NCI-H2196 treated with DMSO at 0.1 percent for 48 hours (cell line): ENCODE measurements around the gene SMARCC1.

Experiments
- DNase-seq: peaks from one replicate; lab custom pipeline; 2025; ENCODE audit not compliant: unreplicated experiment; lab: John Stamatoyannopoulos, UW

The SMARCC1 gene

DNA sequence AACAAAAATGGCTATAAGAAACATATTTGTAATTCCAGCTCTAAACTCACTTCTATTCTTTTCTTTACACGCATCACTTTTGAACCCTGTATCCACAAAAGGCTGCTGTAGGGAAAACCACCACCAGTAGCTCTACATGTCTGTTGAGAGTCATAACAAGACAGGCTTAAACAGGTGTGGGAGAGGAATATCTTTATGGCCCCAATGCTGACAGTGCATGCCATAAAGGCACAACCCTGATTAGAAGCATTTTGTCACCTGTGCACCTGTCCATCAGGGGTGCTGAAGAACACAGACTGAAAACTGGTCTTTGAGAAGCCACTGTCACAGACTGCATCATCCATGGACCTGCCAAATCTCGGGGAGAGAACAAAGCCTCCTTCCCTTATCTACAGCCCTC is 191.5 kb downstream of the SMARCC1 start:
- no peak for DNase-seq

DNA sequence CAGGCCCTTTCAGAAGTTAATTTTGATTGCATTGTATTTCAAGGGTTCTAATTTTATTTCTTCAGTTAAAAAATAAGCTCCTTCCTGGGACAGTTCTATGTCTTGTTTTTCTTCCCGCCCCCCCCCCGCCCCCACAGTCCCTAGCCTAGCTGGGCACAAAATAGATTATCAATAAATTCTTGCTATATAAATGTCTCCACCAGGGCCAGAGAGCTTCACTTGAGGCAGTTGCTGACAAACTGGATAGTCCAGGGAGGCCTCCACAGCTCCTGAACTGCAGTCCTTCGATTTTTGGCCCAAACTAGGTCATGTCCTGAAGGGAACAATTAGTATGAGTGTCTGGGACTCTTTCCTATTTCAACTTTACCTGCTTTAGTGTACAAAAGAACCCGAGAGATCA is 193.1 kb downstream of the SMARCC1 start:
- no peak for DNase-seq

DNA sequence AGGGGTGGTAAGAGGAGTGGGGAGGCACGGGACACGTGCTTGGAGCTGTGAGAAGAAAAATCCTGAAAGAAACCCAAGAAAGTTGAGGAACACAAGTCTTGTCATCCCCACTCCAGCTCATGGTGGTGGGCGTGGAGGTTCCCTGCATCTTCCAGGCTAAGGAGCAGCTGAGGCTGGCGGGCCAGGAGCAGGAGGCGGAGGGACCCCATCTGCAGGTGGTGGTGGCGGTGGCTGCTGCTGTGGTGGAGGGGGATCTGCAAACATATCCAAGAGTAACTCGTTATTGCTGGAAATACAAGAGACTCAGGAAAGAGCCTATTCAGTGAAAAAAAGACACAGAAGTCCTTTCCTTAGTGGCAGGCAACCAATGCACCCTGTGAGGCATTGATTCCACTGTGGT is 193.6 kb downstream of the SMARCC1 start:
- DNase-seq: no peak

DNA sequence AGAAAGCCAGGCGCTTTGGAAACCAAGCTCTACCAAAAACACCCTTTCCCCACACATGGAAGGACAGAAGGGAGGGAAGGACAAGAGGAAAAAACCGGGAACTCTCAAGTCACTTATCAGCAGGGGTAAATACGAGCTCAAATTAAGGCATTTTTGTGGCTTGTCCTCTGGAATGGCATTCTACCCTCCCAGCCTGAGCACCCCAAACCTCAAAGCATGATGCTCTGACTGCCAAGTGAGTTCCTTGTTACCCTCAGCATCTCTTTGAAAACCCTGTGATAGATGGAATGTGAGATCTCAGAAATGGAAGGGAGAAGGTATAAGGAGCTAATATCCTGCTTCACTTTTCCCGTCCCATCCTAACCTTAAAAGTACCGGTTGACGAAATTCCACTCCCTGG is 194.9 kb downstream of the SMARCC1 start:
- DNase-seq: no peak

DNA sequence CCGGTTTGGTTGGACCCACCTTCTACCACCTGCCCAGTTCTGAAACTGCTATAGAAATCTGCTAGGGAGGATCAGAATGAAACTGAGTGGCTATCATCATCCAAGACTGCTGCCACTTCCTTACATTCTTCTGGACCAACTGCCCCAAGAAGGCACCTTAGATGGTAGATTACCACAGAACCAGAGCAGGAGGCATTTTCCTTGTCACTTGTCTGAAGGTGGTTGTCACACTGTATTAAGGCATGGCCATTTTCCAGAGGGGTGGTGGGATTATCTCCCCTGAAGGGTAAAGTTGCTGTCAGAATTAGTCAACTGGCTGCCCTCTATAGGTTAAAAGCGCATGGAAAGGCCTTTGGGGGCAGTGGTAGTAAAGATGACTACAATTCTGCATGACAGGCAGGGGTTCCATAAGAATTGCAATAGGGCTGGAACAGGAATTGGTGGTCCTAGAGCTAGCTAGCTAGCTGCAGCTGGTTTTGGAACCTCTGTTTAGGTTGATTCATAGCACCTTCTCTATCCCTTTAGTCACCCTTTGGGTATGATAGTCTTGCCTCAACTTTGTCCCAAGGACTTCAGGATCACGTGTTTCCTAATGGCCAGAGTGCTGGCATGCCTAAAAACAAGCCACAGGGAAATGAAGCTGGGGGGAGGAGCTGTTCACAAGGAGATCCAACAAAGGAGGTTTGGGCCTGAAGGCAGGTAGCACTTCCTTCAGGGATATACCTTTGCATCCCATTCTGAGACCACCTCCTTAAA is 198.2 kb downstream of the SMARCC1 start:
- DNase-seq: no peak

DNA sequence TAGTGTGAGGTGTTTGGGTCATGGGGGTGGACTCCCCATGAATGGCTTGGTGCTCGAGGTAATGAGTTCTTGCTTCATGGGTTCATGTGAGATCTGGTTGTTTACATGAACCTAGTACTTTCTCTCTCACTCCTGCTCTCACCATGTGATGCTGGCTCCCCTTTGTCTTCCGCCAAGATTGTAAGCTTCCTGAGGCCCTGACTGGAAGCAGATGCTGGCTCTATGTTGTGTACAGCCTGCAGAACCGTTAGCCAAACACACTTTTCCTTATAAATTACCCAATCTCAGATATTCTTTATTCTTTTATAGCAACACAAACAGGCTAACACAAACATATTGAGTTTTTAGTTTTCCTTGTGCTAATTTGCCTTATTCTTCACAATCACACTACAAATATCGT is 199.9 kb downstream of the SMARCC1 start:
- DNase-seq: no peak

DNA sequence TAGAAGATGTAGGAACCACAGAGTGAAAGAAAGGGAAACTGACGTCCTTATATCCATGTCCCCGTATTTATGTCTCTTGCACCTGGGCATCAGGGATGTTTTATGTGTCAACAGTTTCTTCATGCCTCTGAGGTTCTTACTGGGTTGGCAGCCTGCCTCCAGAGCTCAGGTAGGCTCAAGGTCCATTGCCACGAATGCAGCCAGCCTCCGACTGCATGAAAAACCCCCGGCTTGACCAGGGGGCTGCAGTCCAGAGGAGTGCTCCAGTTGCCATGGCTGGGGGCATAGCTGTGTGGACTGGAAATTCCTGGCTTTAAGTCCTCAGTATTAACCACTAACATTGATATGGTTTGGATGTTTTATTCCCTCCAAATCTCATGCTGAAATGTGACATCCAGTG is 200.3 kb downstream of the SMARCC1 start:
- no peak for DNase-seq

DNA sequence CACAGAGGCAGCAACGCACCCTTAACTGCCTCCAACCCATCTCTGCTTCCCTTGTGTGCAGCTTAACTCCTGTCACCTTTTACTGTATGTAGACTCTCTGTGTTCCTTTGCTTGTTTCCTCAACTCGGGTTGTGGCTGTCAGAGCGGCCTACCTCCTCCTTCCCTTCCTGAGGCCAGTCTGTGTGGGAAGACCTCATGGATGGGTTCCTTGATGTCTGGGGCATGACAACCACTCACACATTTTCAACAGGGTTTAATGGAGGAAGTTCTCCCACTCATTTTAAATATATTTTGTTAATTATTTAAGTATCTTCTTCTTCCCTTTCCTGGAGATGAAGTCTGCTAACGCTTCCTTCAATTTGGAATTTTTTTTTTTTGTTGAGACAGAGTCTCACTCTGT is 201.2 kb downstream of the SMARCC1 start:
- no peak for DNase-seq

DNA sequence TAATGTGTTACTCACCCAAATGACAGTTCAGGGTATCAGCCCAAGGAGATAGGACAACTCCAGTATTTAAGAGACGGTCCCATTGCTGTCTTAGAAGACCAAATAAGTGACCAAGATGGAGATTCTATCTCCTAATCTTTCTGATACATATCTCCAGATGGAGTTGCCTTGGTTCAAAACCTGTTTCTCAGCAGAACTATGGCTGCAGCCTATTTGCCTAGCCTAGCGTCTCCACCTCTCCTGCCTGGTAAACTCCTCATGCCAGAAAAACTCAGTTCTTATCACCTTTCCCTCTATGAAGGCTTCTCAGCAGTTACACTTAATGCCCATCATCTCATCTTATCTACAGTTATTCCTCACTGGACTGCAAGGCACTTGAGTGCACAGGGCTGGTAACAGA is 201.8 kb downstream of the SMARCC1 start:
- no peak for DNase-seq

DNA sequence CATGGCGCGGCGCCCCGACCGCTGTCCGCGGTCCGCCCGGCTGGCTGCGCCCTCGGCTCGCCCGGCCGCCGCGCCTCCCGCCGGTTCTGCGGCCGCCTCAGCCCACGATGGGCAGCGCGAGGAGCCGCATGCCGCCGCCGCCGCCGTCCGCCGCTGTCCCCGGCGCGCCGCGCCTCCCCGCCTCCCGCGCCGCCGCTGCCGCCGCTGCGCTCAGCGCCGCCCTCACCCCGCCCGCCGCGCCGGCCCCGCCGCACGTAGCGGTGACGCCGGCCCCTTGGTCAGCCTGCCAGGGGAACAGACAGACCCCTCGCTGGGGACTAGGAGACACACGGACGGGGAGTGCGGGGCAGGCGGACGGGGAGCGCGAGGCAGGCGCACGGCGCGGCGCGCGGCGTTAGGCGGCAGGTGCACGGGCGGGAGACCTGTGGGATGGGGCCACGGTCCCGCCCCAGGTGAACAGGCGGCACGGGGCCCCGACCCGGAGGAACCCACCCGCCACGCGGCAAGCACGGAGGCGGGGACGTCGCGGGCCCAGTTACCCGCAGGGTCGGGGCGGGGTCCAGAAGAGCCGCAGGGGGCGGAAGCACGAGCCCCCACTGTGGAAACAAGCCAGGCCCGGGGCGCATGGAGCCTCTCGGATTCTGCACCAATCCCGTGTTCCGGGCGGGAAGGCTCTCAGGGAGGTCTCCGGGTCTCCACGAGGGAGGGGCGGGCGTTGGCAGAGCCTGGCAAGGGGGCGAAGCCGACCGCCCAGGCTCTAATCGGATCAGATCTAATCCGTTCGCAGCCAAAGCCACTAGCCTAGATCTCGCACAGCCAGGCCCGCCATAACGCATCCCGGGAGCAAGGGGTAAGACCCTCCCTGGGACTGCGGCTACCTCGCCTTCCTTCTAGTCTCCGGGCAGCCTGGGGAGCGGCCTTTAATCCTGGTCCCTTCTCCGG is 202.7 kb downstream of the SMARCC1 start, which contains the start of gene CSPG5:
CSPG5 (minus strand) TSS at position 175 of the 942 bp plus-strand sequence; CDS start at position 3, 172 bp downstream.
- no peak for DNase-seq

DNA sequence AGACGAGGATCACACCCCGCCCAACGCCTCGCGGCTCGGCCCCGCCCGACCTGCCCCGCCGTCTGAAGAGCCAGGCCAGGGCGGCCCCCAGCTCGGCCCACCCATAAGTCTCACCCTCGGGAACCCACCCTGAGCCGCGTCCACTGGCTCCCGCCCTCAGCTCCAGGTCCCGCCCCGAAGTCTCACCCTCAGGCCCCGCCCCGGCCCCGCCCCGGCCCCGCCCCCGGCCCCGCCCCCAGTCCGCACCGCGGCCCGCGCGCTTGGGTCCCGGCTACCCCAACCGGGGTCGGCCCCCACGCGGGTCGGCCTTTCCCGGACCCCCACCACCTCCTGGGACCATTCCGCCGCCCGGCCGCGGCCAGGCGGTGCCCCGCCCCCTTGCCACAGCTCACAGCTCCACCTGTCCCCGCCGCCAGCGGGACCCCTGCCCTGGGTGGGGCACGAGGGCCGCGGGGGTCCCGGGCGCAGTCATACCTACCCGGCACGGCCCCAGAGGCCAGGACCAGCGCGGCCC is 203.5 kb downstream of the SMARCC1 start:
- DNase-seq: peak; percentile 5

DNA sequence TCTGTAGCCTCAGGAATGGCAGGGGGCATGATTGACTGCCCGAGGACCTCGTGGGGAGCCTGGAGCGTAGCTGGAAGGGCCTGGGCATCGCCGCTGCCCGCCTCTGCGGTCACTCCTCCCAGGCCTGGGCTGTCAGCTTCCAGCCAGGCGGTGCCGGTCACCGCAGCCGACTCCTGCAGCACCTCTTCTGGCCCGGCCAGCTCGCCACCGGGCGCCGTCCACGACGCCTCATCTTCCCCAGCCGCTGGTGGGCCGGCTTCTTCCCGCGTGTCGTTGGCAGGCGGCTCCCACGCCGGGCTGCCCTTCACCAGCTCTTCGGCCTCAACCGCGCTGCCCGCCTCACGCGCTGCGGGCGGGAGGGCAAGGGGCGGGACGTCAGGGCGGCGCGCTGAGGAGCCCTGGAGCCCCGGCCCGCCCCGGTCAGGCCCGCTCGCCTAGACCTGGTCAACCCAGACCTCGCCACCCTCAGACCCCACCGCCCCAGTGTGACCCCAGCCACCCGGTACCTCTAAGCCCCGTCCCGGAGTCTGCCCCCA is 204.0 kb downstream of the SMARCC1 start:
- no peak for DNase-seq

DNA sequence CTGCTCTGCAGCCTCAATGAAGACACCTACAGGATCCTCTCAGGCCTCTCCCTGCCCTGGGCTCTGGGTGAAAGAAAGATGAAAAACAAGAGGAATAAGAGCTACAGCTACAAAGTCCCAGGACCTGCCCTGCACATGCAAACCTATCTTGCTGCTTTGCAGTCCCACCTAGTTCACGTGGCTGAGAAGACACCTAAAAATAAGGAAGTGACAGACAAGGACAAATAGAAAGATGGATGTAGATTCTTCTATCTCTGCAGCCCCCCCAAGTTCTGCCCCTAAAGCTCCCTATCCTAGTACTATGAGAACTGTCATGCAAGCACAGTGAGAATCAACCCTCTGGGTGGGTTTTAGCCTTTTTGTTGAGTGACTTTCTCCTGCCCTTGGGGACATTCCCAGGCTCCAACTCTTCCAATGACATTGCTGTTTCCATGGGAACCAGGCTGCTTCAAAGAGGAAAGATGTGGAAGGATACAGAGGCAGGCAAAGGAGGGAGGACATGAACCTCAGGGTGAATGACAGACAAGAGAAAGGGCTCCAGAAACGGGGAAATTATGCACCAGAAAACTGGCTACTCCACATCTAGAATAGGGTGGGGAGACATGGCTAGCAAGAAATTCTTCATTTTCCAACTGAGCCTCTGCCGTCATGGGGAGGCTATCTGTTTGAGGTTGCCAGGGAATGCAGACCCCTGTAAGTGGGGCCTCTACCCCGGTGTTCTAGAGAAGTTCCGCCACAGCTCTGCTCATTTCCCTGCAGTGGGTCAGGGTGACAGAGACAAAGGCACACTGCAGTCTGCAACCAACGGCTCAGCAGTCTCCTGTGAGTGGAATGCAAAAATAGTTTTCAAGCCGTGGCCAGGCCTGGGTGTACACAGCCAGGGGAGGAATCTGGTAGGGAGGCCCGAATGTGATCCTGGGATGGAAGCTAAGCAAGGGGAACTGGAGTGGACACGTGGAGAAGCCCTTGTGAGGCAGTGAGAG is 208.2 kb downstream of the SMARCC1 start:
- no peak for DNase-seq

DNA sequence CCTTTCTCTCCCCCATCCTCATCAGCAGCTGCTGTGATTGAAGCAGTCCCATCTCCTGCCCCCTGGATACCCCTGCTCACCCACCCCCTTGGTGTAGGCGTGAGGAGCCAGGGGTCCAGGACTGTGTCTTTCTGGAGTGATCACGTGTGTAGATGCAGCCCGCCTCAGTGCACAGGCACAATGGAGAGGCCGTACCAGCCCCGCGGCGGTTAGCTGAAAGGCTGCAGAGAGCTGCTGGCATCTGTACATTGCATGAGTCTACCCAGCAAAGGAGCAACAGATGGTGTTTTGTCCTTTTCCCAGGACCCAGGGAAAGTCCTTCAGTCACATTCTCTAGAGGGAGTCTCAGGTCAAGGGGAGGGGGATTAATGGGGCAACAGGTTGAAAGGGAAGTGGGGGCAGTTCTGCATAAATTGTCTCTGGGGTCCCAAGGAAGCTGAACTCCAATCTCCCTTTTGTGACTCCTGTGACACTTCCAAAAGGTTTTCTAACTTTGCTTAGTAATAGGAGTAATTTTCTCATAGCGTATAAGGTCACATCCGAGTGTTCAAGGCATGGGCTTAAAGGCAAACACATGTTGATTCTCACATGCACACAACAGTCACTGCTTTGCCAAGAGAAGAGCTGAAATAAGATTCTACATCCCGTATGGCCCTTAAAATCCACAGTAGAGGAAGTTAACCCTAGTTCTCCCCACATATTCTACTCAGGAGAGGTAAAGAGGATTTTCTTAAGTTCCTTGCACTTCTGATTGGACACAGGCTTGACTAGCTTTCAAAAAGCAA is 210.1 kb downstream of the SMARCC1 start:
- DNase-seq: no peak

DNA sequence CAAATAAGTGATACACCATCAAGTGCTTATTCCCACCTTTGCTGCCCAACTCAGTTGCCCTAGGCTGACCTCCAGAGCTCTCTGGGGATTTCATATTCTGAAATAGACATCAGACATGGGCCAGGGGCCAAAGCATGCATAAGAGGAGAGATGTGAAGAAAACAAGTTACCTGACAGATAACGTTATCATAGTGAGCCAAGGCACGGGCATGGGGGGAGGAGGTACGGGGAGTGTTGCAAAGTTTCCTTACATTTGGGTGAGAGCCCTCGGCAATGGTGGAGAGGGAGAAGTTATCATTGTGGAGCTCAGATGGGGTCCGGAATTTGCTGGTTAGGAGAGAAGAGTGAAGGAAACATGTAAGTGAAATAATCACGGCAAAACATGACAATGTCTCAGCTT is 212.8 kb downstream of the SMARCC1 start:
- no peak for DNase-seq

DNA sequence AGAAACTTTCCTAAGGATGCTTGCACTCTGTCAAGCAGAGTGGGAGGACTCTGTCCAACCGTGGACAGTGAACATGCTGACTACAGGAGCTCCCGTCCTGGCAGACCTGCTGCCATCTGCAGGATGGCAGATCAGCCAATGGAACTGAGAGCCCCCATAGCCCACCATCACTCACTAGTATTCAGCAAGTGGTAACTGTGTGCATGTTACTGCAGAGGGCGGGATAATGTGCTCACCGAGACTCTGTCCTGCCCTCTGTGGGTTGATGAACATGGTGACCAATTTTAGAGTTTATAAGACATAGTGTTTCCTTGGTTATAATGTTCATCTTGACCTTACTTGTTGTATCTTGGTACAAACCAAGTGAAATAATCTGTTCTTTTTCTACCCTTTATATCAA is 214.5 kb downstream of the SMARCC1 start:
- no peak for DNase-seq

DNA sequence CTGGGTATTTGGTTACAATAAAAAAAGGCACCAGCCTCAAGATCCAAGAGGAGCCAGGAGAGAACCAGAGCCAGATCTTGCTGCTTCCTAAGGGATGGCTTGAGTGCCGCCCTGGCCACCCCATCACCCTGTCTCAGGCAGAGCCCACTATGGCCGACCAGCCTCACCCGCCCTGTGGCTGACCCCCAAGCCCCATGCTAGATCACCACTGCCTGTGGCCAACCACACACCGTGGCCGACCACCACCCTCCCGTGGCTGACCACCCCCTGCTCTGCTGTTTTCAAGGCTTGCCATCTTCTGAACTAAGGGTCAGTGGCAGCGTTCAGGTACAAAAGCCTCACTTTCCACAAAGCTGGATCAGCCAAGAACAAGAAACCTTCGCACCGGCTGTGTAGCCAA is 215.0 kb downstream of the SMARCC1 start:
- DNase-seq: no peak

DNA sequence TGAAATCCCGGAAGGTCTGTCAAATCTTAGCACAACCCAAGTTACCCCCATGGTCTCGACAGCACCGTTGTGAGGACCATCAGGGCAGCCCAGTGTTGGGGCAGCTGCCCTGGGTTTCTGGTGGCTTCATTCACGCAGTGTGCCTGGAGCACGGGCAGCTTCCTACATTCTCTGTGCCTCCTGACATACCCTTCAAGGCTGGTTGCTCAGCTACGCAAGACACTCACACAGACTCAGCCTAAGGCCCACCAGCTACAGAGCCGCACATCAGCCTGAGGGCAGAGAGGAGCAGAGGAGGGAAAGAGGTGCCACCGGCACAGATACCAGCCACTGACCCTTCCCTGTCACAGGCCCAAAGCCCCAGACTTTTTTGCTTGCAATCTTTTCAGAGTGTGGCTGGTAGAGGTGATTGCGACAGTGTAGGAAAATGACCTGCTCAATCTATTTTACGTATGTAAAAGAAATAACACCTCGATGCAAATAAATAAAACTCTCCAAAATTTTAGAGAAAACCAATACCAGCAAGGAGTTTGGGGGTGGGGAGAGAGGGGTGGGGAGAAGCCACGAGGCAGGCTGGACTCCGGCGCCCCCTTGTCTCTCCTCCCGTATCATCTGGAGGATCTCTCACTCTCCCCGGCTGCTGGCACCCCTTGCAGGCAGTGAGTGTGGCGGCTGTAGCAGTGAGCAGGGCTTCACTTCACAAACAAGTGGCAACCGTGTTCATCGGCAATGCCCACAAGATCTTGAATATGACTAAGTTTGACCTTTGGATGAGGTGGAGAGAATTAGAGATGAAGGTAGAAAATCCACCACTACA is 215.8 kb downstream of the SMARCC1 start:
- DNase-seq: no peak

DNA sequence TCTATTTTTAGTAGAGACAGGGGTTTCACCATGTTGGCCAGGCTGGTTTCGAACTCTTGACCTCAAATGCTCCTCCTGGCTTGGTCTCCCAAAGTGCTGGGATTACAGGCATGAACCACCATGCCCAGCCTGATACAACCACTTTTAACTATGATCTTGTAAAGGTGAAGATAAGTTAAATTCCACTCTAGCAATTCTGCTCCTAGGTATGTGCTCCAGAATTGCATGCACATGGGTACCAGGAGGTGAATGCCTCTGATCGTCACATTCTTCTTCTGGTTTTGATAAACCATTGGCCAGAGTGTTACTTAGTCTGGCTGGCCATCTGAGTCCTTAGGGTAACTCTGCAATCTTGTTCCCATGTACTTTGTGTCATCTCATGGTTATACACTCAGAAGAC is 225.3 kb downstream of the SMARCC1 start:
- no peak for DNase-seq
